ENCODE measurements around the gene DOK3. TPM values are rescaled to one million over a fixed set of nuclear protein-coding genes. Genes with fewer than 3 reads are reported as not detected.

DOK3 gene
- total and polyA plus RNA-seq, 2 experiments from 2014 or later = 2.2 to 11.1 TPM

- Histone ChIP-seq H3K4me2 (no peak overlapping the region), H3K27me3 (ENCODE audit: insufficient read depth) (no peaks in the 10 kb centered on the region), H2AFZ (no peak overlapping the region), H3K4me1 (ENCODE audit: insufficient read depth) (no peaks in the 10 kb centered on the region), H3K27ac (ENCODE audit: low read depth) (0 out of 2 replicates have a peak overlapping the region, but pooled peaks have one; percentile 52), H3K36me3 (ENCODE audit: insufficient read depth) (no peaks in the 10 kb centered on the region), H3F3A (replicated peaks; ENCODE audit: low read depth) (0 out of 2 replicates have a peak, but pooled peaks cover 9% of the 10 kb centered on the region), H3K9me2 (ENCODE audit: insufficient read depth) (no peaks in the 10 kb centered on the region), H3K79me2 (replicated peaks; ENCODE audit: insufficient read depth) (peaks cover 96% of the 10 kb centered on the region), H3K4me3 (no peak overlapping the region), H4K20me1 (replicated peaks; ENCODE audit: insufficient read depth) (peaks cover 67% of the 10 kb centered on the region)
- Mint-ChIP-seq H3K27me3 (ENCODE audit: insufficient read depth, low read depth, poor library complexity) (peaks cover 3% of the 10 kb centered on the region), H3K4me1 (peaks cover 9% of the 10 kb centered on the region; the same call in 2 of the 3 replicates), H3K27ac (peak overlapping the region; percentile 76), H3K9me3 (no peaks in the 10 kb centered on the region), H3K36me3 (ENCODE audit: low read depth) (peaks cover 17% of the 10 kb centered on the region; the same call in 2 of the 3 replicates), H3K4me3 (no peak overlapping the region)
- DNase-seq (ENCODE audit: low spot score) (no peak), ATAC-seq (no peak)
- TF ChIP-seq ZNF462 (CRISPR knock-in tag; IDR thresholded peaks at IDR 0.05) = no peak
- TF ChIP-seq STAT1 (IDR thresholded peaks at IDR 0.05; ENCODE audit: unreplicated experiment) = no peak
- no peak for TF ChIP-seq EZH2phosphoT487 (IDR thresholded peaks at IDR 0.05; ENCODE audit: unreplicated experiment)
- TF ChIP-seq JUNB (IDR thresholded peaks at IDR 0.05; ENCODE audit: unreplicated experiment) = no peak
- no peak for TF ChIP-seq POLR2AphosphoS5 (IDR thresholded peaks at IDR 0.05; ENCODE audit: low read depth)
These were observed 36.0 kb upstream of the DOK3 start for GRCh38 chr5:177545487-177546257.
